Suprapubic skin (tissue), 3 donors: ENCODE results near the gene TAOK1.

Experiments
- CTCF ChIP-seq, 2 donors: fragments of 200-600 bp in 1 of 2; fragments of 450-650 bp in 1 of 2; sonication (generic) in 1 of 2; IDR thresholded peaks; one replicate each; pipeline ENCODE4 v1.5.1; 2016 to 2019; ENCODE audit warnings: antibody characterized with exemption in 2 of 2, mild to moderate bottlenecking in 1 of 2, moderate library complexity in 1 of 2
- POLR2A ChIP-seq, 2 donors: fragments of 450-650 bp; IDR thresholded peaks; one replicate each; pipeline ENCODE4 v1.6.1; 2017; ENCODE audit warnings: antibody characterized with exemption in 2 of 2, mild to moderate bottlenecking in 2 of 2, moderate library complexity in 2 of 2

GRCh38 chr17:29571486-29571882 is 181.3 kb downstream of the TAOK1 start:
- TF ChIP-seq POLR2A (IDR thresholded peaks at IDR 0.05) (no peak), CTCF (IDR thresholded peaks at IDR 0.05) (no peak)
